Neural cell (in vitro differentiated cells): ENCODE data around the gene RYK. TPM values are rescaled to one million over a fixed set of nuclear protein-coding genes. Genes with fewer than 3 reads are reported as not detected.

Source experiments
- H2AFZ ChIP-seq: fragments of 200-600, 300-800 bp; sonication (generic), shearing (Covaris generic); 2 replicates; pipeline ENCODE4 v1.6.0; 2014; ENCODE audit warnings: low read depth, mild to moderate bottlenecking, antibody characterized with exemption, low read length, moderate library complexity
- H3F3A ChIP-seq: fragments of 200-600 bp; shearing (Covaris generic); 2 replicates; pipeline ENCODE4 v1.6.1; 2016; ENCODE audit warnings: mild to moderate bottlenecking, moderate library complexity, mixed read lengths, antibody characterized with exemption, low read length; ENCODE audit not compliant: insufficient read depth, poor library complexity, severe bottlenecking
- H3K27ac ChIP-seq: fragments of 200-600, 300-800 bp; sonication (generic), shearing (Covaris generic); 2 replicates; pipeline ENCODE4 v1.5.1; 2014; ENCODE audit warnings: mild to moderate bottlenecking, low read length, moderate library complexity
- H3K27me3 ChIP-seq: fragments of 300-800, 200-600 bp; sonication (generic), shearing (Covaris generic); 2 replicates; pipeline ENCODE4 v1.6.0; 2014; ENCODE audit warnings: mild to moderate bottlenecking, low read depth, low read length, moderate library complexity; ENCODE audit not compliant: insufficient read depth
- H3K36me3 ChIP-seq: fragments of 300-800, 200-600 bp; sonication (generic), shearing (Covaris generic); 2 replicates; pipeline ENCODE4 v1.5.1; 2014; ENCODE audit warnings: mild to moderate bottlenecking, antibody characterized with exemption, low read length, moderate library complexity; ENCODE audit not compliant: insufficient read depth
- H3K4me2 ChIP-seq: fragments of 300-800, 200-600 bp; sonication (generic), shearing (Covaris generic); 2 replicates; pipeline ENCODE4 v1.6.0; 2014; ENCODE audit warnings: mild to moderate bottlenecking, low read length
- H3K4me3 ChIP-seq: fragments of 300-800, 200-600 bp; sonication (generic), shearing (Covaris generic); 2 replicates; pipeline ENCODE4 v1.5.1; 2014; ENCODE audit warnings: mild to moderate bottlenecking, low read length, moderate library complexity
- H3K79me2 ChIP-seq: fragments of 200-600 bp; shearing (Covaris generic); replicated peaks from 2 replicates; pipeline ENCODE4 v1.6.0; 2014; ENCODE audit warnings: mild to moderate bottlenecking, low read length, moderate library complexity; ENCODE audit not compliant: insufficient read depth
- H3K9ac ChIP-seq: fragments of 300-800, 200-600 bp; sonication (generic), shearing (Covaris generic); 2 replicates; pipeline ENCODE4 v1.6.1; 2016; ENCODE audit warnings: mild to moderate bottlenecking, low read length, mixed read lengths
- H3K9me2 ChIP-seq: fragments of 200-600 bp; shearing (Covaris generic); 2 replicates; pipeline ENCODE4 v1.6.1; 2016; ENCODE audit warnings: mild to moderate bottlenecking, low read length, mixed read lengths; ENCODE audit not compliant: insufficient read depth
- H3K9me3 ChIP-seq: fragments of 200-600, 300-800 bp; sonication (generic), shearing (Covaris generic); 2 replicates; pipeline ENCODE4 v1.6.1; 2016; ENCODE audit warnings: mild to moderate bottlenecking, mixed run types, low read length, moderate library complexity, mixed read lengths
- H4K20me1 ChIP-seq: fragments of 200-600 bp; shearing (Covaris generic); 2 replicates; pipeline ENCODE4 v1.6.1; 2016; ENCODE audit warnings: mild to moderate bottlenecking, mixed run types; ENCODE audit not compliant: insufficient read depth
- CTCF ChIP-seq: fragments of 450-650 bp; IDR thresholded peaks from 2 replicates; pipeline ENCODE4 v1.5.1; 2014; ENCODE audit warnings: antibody characterized with exemption, mild to moderate bottlenecking, moderate library complexity; ENCODE audit not compliant: poor library complexity, severe bottlenecking
- EP300 ChIP-seq: fragments of 450-650 bp; conservative IDR thresholded peaks from 2 replicates; pipeline ENCODE4 v1.6.1; 2014; ENCODE audit warnings: antibody characterized with exemption, mild to moderate bottlenecking, moderate library complexity; ENCODE audit not compliant: poor library complexity, severe bottlenecking
- EZH2 ChIP-seq: fragments of 200-600, 300-800 bp; shearing (Covaris generic), sonication (generic); IDR thresholded peaks from 2 replicates; pipeline ENCODE4 v1.6.1; 2014; ENCODE audit warnings: antibody characterized with exemption, low read length, borderline replicate concordance, mild to moderate bottlenecking; ENCODE audit not compliant: insufficient read depth, poor library complexity, severe bottlenecking
- MXI1 ChIP-seq: fragments of 450-650 bp; conservative IDR thresholded peaks from 2 replicates; pipeline ENCODE4 v1.6.1; 2014; ENCODE audit warnings: antibody characterized with exemption, mild to moderate bottlenecking; ENCODE audit not compliant: poor library complexity, severe bottlenecking
- POLR2AphosphoS5 ChIP-seq: IDR thresholded peaks from 2 replicates; pipeline ENCODE4 v1.6.1; 2012
- RAD21 ChIP-seq: fragments of 450-650 bp; conservative IDR thresholded peaks from 2 replicates; pipeline ENCODE4 v1.6.1; 2014; ENCODE audit warnings: antibody characterized with exemption, mild to moderate bottlenecking, moderate library complexity
- REST ChIP-seq: IDR thresholded peaks from 2 replicates; pipeline ENCODE4 v1.6.1; 2012; ENCODE audit warnings: borderline replicate concordance
- SMC3 ChIP-seq: fragments of 450-650 bp; conservative IDR thresholded peaks from 2 replicates; pipeline ENCODE4 v1.6.1; 2014; ENCODE audit warnings: antibody characterized with exemption, mild to moderate bottlenecking, moderate library complexity; ENCODE audit not compliant: poor library complexity
- TAF1 ChIP-seq: IDR thresholded peaks from 2 replicates; pipeline ENCODE4 v1.6.1; 2012; ENCODE audit warnings: low read depth
- polyA plus RNA-seq: library from polyadenylated mRNA; depleted of rRNA; stranded (reverse); fragments of >200 nt; gene quantifications from 2 replicates; pipeline ENCODE4 v1.2.3, GENCODE V29; 2014

The RYK gene
- polyA plus RNA-seq, 1 donor from 2014 or later, result 68.6 TPM

DNA sequence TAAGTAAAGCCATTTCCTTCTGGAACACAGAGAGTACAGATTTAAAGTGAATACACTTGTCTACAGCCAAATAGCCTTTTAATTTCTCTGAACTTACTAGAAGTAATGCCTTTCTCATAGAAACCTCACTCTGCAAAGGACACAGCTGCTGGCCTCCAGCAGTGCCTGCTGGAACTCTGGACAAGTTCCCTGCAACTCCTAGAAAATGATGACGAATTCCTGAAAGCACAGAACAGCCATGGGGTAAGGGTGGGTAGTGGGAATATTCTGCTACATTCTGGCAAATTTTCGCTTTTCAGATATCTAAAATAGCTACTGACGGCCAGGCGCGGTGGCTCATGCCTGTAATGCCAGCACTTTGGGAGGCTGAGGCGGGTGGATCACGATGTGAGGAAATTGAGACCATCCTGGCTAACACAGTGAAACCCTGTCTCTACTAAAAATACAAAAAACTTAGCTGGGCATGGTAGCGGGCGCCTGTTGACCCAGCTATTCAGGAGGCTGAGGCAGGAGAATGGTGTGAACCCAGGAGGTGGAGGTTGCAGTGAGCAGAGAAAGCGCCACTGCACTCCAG lies 34.4 kb downstream of the RYK start:
- H4K20me1 ChIP-seq, result no peaks in the 10 kb centered on the region
- no peaks in the 10 kb centered on the region for H3K27me3 ChIP-seq
- no peaks in the 10 kb centered on the region for H3K9me3 ChIP-seq
- no peak overlapping the region for H3K4me2 ChIP-seq
- no peaks in the 10 kb centered on the region for H3K9me2 ChIP-seq
- no peaks in the 10 kb centered on the region for H3F3A ChIP-seq
- H3K9ac ChIP-seq, result no peak overlapping the region
- TF ChIP-seq SMC3 (no peak), MXI1 (no peak), TAF1 (no peak), POLR2AphosphoS5 (no peak), EP300 (no peak), CTCF (no peak), RAD21 (no peak), REST (no peak), EZH2 (no peak)
- peaks cover 3% of the 10 kb centered on the region for H3K79me2 ChIP-seq
- no peak overlapping the region for H2AFZ ChIP-seq
- H3K27ac ChIP-seq, result no peak overlapping the region
- H3K4me3 ChIP-seq, result no peak overlapping the region
- H3K36me3 ChIP-seq, result no peaks in the 10 kb centered on the region

- Histone ChIP-seq H3K9me2 (no peaks in the 10 kb centered on the region), H3F3A (no peaks in the 10 kb centered on the region), H3K27ac (no peak overlapping the region), H2AFZ (no peak overlapping the region), H3K4me3 (no peak overlapping the region), H3K9ac (no peak overlapping the region), H3K79me2 (no peaks in the 10 kb centered on the region), H3K36me3 (no peaks in the 10 kb centered on the region), H3K4me2 (no peak overlapping the region), H3K27me3 (no peaks in the 10 kb centered on the region), H4K20me1 (no peaks in the 10 kb centered on the region), H3K9me3 (no peaks in the 10 kb centered on the region)
- TF ChIP-seq SMC3 (no peak), EP300 (no peak), CTCF (no peak), TAF1 (no peak), POLR2AphosphoS5 (no peak), RAD21 (no peak), MXI1 (no peak), REST (no peak), EZH2 (no peak)
These were observed 36.4 kb downstream of the RYK start for GRCh38 chr3:134214239-134214638.
